Adrenal gland (tissue), 5 donors: Measurements from ENCODE around the gene HOXD8.

Source experiments
- CTCF ChIP-seq, 6 experiments: fragments of 450-650 bp in 4 of 6; fragments of 200-600 bp in 2 of 6; sonication (generic) in 1 of 6; IDR thresholded peaks; 1 replicate in 5 of 6; 2 replicates in 1 of 6; pipeline versions ENCODE4 v1.5.1 to v1.8.0; 2016 to 2021; ENCODE audit warnings: antibody characterized with exemption in 6 of 6, mild to moderate bottlenecking in 2 of 6, moderate library complexity in 1 of 6
- POLR2A ChIP-seq, 2 donors: fragments of 450-650 bp; IDR thresholded peaks; one replicate each; pipeline ENCODE4 v1.6.1; 2017; ENCODE audit warnings: antibody characterized with exemption in 2 of 2, mild to moderate bottlenecking in 2 of 2, moderate library complexity in 1 of 2
- donor health status: DM: no; HTN: no; CAD: no.

GRCh38 chr2:176120364-176121189 is 8.9 kb upstream of the HOXD8 start:
- TF ChIP-seq POLR2A (IDR thresholded peaks at IDR 0.05), result no peak
- no peak for TF ChIP-seq CTCF (IDR thresholded peaks at IDR 0.05)
